GM19351 (cell line): ENCODE measurements around the gene GTPBP1.

ENCODE experiments used
- ATAC-seq: cut with Tn5 transposase; IDR thresholded peaks from one replicate; pipeline ENCODE4 v1.9.1; 2021; ENCODE audit warnings: mild to moderate bottlenecking, moderate library complexity; ENCODE audit not compliant: unreplicated experiment

The GTPBP1 gene

DNA sequence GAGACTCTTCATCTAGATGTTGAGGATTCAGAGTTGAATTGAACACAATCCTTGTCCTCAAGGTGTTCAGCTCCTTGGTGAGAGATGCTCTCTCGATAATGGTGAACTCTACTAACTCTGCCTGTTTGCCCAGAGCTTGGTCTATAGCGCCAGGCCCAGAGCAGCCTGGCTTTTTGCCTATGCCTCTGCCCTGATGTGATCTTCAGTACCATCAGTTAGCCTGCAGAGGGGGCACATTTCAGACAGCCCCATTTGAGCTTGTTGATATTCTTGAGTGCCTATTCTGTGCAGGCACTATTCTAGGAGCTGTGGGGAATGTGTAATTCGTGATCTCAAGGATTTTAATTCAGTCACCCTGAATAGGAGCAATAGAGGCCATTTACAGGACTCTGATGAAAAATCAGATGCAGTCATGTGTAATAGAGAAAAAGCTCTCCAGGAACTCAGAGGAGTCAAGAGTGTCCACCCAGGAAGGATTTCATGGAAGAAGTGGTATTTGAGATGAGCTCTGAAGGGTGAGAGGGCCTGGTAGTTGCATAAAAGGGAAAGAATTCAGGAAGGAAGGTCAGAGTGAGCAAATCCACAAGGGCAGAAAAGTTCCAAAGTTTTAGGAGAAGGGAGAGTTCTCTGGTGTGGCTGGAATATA, 19.3 kb downstream of the GTPBP1 start:
- ATAC-seq: no peak

DNA sequence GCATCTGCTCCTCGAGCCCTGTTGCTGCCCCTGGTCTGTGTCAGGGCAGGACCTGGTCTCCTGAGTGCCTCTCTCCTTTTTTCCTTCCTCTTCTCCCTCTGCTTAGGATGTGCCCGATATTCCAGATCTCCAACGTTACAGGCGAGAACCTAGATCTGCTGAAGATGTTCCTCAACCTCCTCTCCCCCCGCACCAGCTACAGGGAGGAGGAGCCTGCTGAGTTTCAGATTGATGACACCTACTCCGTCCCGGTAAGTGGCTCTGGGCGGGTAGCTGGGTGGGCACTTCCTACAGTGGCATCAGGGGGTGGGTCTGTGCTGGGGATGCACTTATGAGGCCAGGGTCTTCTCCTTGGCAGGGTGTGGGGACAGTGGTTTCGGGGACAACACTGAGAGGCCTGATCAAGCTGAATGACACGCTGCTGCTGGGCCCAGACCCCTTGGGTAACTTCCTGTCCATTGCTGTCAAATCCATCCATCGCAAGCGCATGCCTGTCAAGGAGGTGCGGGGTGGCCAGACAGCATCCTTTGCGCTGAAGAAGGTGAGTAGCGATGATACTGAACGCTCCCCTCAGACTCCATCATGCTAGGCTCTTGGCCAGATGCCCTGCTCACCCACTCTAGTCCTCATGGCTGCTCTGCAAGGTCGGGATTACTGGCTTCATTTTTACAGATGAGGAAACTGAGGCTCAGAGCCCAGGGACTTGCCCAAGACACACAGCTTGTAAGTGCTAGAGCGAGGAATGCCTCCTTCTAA, 20.3 kb downstream of the GTPBP1 start:
- ATAC-seq: no peak

DNA sequence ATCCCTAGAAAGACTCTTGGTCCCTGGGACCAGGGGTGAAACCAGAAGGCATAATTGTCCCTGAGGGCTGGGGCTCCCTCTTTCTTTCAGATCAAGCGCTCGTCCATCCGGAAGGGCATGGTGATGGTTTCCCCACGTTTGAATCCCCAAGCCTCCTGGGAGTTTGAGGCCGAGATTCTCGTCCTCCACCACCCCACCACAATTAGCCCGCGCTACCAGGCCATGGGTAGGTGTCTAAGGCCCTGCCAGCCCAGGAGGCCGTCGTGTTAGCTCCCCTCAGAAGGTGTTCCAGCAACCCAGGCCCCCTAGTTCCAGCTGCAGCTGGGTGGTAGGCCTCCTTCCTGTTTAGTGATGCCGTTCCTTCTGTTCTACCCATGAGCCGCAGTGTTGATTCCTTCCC, 21.4 kb downstream of the GTPBP1 start:
- no peak for ATAC-seq

DNA sequence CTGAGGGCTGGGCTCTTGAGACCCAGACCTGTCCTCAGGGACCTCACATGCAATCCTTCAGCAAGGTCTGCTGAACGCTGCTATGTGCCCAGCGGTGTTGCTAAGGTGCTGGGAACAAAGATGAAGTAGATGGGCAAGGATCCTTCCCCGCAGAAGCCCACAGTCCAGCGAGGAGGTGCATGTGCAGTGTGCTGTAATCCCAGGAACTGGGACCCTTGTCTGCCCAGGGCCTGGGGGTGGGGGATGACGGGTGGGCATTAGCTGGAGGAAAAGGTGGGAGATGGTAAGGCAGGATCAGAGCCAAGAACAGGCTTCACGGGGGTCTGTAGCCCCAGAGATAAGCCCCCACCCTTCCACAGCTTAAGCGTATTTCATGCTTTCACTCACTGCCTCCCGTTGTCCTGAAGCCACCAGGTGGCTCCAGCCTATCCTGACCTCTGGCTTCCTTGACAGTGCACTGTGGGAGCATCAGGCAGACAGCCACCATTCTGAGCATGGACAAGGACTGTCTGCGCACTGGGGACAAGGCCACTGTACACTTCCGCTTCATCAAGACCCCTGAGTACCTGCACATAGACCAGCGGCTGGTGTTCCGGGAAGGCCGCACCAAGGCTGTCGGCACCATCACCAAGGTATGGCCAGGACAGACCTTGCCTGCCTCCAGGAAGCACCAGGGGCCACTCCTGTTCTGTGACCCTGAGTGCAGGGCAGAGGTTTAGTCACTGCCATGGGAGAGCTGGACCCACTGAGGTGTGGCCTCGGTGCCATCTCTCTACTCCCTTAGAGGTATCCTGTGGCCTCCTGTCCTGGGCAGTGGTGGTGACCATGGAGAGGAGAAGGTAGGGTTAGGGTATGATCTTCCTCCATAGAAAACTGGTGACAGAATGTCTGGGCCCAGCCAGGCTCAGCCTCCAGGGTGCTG, 22.0 kb downstream of the GTPBP1 start:
- ATAC-seq: no peak

DNA sequence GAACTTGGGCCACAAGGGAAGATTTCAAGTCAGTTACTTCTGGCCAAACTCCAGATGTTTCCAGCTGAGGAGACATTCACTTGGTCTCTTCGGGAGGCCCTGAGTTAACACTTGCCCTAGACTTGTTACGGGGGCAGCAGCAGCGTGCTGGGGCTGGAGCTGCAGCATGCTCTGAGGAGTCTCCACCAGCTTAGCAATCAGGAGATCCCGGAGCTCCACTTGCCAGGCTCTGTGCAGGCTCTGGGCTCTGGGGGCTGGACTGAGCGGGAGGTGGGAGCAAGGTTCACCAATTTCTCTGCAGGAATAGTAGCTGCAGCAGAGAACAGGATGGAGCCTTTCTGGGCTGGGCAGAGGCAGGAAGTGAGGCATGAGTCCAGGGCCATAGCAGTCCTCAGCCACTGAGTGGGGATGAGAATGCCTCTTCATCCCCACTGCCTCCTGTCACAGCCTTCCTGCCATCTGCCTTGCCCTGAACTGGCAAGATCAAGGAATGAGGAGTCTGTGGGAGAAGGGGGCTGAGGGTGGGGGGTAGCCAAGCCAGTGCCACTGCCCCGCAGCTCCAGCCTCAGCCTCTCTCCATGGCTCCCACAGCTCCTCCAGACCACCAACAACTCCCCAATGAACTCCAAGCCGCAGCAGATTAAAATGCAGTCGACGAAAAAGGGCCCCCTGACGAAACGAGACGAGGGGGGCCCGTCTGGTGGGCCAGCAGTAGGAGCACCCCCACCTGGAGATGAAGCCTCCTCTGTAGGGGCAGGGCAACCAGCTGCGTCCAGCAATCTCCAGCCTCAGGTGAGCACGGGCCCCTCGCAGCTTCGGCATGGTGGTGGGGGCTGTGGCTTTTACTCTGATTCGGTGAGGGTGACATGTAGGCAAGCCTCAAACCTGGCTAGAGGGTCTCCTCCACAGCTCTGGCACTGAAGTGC, 23.4 kb downstream of the GTPBP1 start:
- ATAC-seq: no peak

DNA sequence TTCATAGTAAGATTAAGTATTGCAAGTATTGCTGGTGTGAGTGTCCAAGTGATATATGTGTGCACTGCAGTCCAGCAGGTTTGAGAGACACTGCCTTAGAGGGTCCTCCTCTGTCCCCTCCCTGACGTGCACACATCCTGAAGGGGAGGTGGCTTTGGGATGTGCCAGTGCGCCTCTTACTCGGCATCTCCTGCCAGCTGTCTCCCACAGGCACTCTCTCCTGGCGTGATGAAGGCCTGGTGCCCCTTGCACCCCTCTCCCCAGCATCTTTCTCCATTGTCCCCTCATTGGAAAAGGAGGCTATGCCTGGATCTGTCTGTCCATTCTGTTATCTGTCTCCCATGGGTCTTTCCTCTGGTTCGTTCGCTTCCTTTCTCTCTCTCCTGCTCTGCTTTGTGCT, 24.2 kb downstream of the GTPBP1 start:
- ATAC-seq: no peak

DNA sequence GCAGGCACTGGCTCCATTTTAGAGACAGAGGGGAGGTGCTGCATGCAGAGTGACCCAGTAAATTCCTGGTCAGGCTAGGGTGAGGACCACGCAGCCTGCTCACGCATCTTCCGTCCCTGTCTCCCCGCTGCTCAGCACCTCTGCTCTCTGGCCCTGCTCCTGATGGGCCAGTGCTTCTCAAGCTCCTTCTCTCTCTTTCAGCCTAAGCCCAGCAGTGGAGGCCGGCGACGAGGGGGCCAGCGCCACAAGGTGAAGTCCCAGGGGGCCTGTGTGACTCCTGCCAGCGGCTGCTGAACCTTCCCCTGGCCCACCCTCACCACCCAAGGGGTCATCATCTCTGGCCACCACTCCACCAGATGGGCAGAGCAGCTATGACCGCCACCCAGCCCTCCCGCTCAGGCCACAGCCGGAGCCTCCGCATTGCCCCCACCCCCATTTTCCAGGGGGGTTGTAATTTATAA, 24.7 kb downstream of the GTPBP1 start:
- ATAC-seq: no peak

DNA sequence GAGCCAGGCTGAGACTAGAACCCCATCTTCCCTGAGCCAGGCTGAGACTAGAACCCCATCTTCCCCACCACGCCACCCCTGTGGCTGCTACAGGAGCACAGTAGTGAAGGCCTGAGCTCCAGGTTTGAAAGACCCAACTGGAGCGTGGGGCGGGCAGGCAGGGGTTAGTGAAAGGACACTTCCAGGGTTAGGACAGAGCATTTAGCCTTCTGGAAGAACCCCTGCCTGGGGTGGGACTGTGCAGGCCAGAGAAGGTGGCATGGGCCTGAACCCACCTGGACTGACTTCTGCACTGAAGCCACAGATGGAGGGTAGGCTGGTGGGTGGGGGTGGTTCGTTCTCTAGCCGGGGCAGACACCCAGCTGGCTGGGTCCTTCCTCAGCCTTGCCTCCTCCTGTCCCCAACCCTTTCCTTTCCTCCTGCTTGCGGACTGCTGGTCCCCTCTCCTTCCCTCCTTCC, 26.0 kb downstream of the GTPBP1 start:
- no peak for ATAC-seq

DNA sequence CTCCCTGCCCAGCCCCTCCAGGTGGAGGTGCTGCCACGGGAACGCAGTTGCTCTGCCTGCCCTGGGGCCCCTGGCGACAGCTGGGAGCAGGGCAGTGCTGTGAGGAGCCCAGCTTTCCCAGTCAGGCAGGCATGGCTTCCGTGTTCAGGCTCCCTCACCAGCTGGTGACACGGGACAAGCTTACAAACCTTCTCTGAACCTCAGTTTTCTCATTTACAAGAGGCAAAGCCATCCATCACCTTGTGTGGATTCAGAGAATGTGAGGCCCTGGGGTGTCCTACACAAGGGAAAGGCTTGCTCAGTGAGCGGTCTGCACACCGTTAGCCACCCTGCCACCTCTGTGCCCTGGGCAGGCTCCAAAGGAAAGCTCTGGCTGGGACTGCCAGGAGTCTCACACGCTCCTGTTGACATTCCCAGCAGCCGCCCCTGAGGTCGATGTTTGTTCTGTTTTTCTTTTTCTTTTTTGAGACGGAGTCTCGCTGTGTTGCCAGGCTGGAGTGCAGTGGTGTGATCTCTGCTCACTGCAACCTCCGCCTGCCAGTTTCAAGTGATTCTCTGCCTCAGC, 26.6 kb downstream of the GTPBP1 start:
- no peak for ATAC-seq

DNA sequence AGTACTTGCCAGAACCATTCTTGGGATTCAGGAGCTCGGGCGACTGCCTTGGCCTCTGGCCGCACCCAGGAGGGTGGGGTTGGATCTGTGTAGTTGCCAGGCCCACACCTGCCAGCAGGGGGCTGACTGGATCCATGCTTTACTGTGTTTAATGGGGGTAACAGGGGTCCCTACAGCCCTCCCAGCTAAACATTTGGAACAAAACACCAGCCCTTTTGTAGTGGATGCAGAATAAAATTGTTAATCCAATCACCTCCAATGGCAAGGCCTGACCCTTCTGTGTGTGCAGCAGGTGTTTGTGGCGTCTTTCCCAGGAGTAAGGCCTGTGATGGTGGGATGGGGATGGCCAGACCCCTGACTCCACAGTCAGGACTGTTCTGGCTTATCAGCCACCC, 27.6 kb downstream of the GTPBP1 start:
- ATAC-seq: no peak

DNA sequence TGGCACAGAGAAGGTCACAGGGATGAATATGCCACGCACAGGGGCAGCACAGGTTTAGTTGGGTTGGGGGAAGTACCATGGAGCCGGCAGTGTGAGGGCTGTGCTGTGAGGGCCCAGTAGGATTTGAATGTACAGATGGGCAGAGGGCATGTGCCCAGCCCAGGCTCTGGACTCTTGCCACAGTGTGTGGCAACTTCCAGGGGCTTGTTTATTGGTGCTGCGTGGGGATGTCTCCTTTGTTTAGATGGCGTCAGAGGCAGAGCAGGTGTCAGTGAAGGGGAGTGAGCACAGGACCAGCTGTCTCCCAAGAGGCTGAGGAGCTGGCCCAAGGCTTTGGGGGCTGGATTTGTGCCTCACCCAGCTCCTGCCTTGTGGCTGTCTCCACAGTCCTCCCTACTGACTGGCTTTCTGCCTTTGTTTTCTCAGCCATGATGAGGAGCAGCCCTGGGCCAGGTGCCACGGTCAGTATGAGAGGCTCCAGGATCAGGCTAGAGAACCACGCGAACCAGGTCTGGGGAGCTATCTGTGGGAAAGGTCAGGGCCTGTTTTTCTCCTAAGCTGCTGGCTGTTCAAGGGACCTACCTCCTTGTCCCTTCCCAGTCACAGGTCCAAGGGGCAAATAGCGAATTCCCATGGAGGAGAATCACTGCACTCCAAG, 28.1 kb downstream of the GTPBP1 start:
- ATAC-seq: no peak

DNA sequence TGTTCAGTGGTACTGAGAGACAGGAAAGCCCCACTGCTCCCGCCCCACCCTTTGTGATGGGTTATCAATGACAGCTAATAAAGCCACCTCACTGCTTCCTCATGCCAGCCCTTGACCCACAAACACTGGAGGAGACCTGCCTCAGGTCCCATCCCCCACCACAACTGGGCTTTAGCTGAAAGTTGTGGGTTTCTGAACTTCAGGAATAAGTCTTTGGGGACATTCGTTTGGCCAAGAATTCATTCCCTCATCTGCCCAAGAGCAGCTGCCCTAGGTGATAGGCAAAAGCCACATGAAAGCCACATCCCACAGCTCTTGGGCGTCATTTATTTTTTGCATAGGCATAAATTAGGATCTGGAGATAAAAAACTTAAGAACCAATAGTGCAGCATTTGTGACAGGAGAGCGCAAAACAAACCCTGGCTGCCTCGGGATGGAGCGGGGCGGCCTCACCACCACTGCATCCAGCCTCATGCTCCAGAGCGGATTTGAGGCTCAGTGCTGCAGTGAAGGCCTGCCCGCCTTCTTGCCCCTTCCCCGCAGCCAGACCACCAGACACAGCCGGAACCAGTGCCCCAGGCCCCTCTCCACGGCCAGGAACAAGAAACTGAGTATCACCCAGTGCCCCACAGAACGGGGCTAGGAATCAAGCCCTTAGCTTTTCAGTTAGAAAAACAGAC, 28.8 kb downstream of the GTPBP1 start:
- ATAC-seq: no peak

DNA sequence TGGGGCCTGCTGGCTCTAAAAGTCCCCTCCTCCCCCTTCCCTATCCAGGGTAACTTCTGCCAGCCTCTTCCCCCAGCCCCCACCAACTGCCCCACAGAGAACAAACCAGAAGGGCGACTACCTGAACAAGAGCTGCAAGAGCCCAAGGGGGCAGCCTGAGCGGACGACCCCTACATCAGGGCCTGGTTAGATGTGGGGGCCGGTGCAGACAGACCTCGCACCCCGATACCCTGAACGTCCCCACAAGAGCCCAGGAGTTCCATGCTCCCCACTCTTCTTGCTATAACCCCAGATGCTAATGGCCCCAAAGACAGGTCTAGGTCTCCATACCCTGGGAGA, 29.4 kb downstream of the GTPBP1 start:
- ATAC-seq: no peak

DNA sequence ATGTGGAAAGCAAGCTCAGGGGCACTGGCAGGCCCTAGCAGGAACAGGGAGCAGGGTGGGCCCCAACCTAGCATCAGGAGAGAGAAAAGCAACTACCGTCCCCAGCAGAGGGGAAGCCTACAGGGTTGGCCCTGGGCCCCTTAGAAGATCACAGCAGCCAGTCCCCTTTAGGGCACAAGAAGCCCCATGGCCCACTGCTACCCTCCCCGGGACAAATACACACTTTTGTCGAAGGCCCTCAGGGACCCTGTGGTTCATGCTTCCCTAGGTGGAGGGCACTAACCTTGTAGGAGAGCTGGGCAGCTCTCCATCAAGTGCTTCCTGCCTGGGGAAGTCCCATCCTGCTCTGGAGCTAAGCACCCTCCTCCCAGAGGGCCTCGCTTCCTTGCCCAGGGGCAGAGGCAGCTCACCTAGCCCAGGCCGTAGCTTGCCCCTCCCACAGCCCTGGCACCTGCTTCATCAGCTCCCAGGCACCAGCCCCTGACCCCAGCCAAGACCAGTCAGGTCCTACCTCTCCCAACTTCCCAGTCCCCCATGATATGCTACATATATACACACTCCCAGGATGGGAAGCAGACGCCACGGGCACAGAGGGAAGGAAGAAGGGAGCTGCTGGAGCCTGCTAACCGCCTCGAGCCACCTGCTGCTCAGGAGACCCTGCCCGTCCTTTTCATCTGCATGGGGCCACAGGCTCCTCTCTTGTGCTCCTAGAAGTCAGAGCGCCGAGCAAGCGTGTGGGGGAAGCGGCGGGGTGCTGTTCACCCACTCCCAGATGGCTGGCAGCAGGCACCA, 29.9 kb downstream of the GTPBP1 start:
- no peak for ATAC-seq

DNA sequence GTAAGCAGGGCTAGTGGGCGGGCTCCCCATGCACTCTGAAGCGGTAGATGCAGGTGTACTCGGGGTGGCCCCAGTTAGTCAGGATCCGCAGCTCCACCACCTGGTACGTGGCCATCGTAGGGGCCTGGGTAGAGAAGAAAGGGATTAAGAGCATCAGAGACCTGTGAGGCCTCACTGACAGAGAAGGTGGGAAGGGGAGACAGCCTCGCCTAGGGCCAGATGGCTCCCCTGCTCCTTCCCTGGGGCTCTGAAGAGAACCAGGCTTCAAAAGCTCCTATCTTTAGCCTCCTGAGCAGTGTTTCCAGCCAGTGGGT, 30.5 kb downstream of the GTPBP1 start:
- ATAC-seq: no peak

DNA sequence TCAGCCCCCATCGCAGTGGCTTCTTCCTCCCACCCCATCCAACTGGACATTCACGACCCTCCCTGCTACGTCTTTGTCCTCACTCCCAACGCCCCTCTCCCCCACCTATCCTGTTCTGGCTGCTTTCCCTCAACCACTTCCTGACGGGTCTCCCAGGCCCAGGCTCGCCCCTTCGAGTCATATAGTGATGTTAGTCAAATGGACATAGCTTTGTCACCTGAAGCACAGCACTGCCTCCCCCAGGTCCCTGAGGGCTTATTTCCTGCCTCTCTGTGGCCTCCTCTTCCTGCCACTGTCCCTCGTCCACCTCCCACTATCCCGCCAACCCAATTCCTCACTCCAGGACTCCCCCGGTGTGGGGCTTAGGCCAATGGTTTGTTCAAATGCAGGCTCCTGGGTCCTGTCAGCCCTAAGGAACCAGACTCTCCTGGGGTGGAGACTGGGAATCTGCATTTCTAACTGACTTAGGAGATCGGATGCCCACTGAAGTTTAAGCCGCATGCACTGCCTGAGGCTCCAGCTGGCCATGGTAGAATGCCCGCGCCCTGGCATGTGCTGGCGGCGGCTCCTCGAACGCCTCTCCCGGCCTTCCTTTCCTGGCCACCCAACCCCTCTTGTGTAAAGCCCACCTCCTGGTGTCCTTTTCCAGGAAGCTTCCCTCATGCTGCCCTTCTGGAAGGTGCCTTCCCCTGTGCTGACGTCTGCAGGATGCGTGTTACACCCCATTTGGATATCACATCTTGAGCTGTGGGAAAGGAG, 31.7 kb downstream of the GTPBP1 start:
- ATAC-seq: no peak

DNA sequence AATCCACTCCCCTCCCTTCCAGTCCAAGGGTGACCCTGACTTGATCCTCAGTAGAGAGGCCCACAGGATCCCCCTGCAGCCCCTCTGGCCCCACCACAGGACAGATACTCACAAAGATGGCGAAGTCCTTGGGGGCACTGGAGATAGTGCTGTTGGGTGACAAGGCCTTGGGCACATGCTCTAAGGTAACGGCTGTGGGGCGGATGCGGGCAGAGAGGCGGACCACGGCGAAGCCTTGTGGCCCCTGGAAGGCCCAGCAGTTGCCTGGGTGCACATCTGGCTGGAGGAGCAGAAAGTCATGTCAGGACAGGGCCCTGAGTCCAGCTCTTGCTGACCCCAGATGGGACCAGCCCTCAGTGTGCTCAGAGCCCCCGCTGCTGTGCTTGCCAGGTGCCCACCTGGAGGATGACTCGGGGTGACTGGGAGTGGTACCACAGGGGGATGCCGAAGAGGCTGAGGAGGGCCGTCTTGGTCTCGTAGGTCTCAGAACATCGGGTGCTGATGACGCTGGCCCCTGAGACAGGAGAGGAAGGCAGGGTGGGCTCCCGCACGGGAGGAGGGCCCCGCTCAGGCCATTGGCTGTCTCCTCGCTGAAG, 32.8 kb downstream of the GTPBP1 start:
- ATAC-seq: no peak
